HG03025 (cell line): ENCODE data around the gene GDPD4.
"Not testable (repeated sequence)": the region's sequence is repeated elsewhere in the genome, so short reads cannot be mapped to it uniquely, and the experiment has no call there.

ENCODE experiments used
- ATAC-seq: cut with Tn5 transposase; IDR thresholded peaks from one replicate; pipeline ENCODE4 v1.9.1; 2021; ENCODE audit warnings: mild to moderate bottlenecking, moderate library complexity; ENCODE audit not compliant: unreplicated experiment, low FRiP score

GDPD4 gene

GRCh38 chr11:77300028-77300427 lies 1.5 kb downstream of the GDPD4 start:
- not testable (repeated sequence) for ATAC-seq

DNA sequence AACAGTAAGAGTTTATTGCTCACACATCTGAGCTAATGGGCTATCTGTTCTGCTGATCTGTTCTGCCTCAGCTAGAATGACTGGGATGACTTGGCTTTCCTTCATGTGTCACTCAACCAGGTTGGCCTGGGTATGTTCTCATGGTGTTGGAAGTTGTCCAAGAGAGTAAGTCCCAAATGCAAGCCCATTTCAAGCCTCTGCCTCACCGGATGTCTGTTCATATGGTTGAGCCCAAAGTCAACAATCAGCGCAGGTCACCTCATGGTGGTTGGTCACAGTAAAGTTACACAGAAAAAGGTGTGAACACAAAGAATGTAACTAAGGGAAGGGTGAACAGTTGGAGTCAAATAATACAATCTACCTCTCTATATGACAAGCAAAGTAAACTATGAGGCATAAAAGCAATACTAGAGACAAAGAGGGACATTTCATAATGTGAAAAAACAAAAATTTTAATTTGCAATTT lies 1.9 kb downstream of the GDPD4 start:
- ATAC-seq, result no peak

GRCh38 chr11:77294040-77294439 lies 7.4 kb downstream of the GDPD4 start:
- no peak for ATAC-seq

- ATAC-seq, result no peak
Measured at GRCh38 chr11:77289737-77290136, 11.7 kb downstream of the GDPD4 start.

GRCh38 chr11:77287615-77288273 lies 13.7 kb downstream of the GDPD4 start:
- no peak for ATAC-seq

GRCh38 chr11:77287136-77287535 lies 14.3 kb downstream of the GDPD4 start:
- ATAC-seq, result no peak

DNA sequence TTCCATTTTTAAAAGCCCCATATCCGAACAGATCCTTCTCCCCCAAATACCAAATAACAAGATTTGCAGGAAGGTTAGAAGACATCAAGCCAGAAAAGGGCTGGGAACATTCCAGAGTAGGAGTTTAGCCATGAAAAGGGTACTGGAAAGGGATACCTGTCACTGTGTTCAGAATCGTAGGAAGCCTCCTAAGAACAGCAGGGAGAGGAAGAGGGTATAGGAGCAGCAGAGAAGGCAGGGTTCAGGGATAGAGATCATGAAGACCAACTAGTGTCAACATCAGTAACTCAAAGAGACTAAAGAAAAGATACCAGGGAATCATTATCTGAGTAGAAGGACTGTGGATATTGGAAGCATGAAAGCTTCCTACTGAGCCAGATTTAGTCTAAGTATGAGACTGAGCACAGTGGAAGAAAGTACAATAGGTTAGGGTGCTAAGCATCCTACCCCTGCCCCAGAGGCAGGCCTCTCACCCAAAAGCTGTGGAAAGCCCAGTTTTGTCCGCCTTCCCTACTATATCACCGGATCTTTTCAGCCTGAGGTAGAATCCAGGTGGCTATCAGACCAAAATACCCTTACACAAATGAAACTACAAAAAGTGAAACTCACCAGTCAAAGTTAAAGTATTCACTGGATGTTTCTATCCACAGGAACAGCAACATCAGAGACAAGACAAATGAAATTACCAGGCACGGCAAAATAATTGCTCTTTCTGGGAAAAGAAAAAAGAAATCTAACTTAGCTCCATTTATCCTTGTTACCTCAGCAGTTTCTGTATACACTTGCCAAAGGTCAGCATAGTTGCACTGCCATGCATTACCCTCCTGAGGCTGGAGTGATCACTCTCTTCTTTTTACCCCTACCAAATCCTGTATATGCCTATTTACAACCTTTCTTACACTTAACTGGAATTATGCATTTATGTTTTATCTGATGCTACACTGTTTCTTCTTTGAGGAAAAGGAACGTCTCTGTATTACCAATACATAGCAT lies 16.7 kb downstream of the GDPD4 start:
- ATAC-seq, result no peak

GRCh38 chr11:77283101-77283500 lies 18.4 kb downstream of the GDPD4 start:
- ATAC-seq, result no peak

- no peak for ATAC-seq
Measured at GRCh38 chr11:77278595-77279506, 22.6 kb downstream of the GDPD4 start.

DNA sequence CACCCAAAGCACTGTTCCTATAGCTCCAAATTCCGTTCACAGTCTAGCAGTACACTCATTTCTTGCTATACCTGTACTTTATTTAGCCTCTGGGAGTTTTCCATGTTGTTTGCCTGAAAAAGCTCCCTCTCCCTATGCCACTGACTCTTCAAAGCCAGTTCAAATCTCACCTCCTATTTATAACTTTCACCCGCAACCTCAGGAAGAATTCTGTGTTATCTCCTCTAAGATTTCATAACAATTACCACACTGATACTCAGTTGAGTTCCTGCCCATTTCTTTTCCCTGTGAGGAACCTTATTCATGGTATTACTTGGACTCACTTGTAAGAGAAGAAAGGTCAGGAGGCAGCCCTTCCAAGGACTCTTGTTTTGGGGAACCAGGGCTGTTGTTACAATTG lies 25.2 kb downstream of the GDPD4 start:
- no peak for ATAC-seq

DNA sequence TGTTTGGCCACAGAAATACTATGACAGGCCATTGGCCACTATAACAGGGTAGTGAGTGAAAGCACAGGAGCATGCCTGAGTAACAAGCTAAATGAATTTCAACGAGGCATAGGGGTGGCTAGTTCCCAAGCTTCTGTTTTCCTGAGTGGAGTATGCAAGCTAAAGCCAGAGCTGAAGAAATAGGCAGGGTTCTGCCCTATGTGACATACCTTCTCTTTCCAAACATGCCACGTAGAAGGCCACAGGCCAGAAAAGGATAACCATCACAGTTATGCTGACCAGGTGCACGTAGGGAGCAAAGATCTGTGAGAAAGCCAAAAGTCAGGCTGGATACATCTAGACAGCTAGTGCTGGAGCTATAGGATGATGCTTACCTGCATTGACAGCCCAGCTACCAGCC lies 30.6 kb downstream of the GDPD4 start:
- no peak for ATAC-seq

DNA sequence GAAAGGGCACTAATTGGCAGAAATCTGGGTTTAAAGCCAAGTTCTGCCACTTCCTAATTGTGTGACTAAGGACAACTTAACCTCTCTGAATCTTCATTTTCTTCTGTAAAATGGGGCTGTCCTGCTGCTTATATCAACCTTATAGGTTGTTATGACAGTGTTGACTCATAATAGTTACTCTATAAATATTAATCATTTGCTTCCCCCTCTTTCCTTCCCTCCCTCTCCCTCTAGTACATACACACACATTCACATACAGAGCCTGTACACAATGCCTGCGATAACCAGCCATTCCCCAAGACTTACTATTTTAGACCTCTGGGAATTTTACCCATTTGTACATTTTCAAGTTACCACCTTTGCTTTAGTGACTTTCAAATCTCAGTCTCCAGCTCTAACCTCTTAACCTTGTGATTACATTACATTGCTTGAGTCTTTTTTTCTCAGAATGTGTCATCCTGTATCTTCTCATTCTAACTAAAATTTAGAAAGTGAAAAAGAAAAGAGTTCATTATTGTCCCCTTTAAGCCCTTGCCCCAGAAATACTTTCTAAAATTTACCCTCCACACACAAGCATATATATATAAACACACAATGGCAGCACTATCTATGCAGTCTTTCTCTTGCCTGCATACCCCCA lies 31.9 kb downstream of the GDPD4 start:
- ATAC-seq, result no peak

GRCh38 chr11:77267962-77268361 lies 33.5 kb downstream of the GDPD4 start:
- no peak for ATAC-seq

GRCh38 chr11:77266766-77267165 lies 34.7 kb downstream of the GDPD4 start:
- no peak for ATAC-seq

DNA sequence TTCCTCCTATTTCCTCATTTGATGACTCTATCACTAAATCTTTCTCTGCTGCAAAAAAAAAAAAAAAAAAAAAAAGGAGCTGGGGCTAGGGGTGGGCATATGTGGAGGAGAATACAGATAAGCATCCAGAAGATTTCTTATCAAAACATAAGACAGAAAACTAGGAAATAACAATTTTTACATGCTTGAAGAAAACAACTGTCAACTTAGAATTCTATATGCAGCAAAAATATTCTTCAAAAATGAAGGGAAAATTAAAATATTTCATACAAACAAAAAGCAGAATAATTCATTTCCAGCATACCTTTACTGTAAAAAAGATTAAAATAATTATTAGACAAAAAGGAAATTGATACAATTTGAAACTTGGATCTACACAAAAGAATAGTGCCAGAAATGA lies 38.7 kb downstream of the GDPD4 start:
- ATAC-seq, result no peak

GRCh38 chr11:77259641-77260040 lies 41.8 kb downstream of the GDPD4 start:
- ATAC-seq, result no peak

- ATAC-seq, result no peak
Measured at GRCh38 chr11:77253690-77254089, 47.8 kb downstream of the GDPD4 start.

GRCh38 chr11:77252555-77253270 lies 48.8 kb downstream of the GDPD4 start:
- no peak for ATAC-seq

DNA sequence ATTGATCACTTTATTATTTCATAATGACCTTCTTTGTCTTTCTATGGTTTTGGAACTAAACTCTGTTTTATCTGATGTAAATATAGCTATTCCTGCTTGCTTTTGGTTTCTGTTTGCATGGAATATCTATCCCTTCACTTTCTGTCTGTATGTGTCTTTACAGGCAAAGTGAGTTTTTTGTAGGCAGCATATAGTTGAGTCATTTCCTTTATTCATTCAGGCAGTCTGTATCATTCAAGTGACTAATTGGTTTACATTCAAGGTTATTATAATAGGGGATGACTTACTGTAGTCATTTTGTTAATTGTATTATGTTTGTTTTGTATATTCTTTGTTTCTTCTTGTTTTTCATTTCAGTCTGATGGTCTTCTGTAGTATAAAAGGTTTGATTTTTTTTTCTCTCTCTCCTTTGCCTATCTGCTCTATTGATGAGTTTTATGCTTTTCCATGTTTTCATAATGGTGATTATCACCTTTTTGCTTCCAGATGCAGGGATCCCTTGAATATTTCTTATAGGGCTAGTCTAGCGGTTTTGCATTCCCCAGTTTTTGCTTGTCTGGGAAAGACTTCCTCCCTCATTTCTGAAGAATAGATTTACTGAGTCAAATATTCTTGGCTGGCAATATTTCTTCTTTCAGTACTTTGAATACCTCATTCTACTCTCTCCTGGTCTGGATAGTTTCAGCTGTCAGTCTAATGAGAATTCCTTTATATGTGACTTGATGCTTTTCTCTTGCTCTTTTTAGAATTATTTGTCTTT lies 50.4 kb downstream of the GDPD4 start:
- no peak for ATAC-seq
